HL-60 (cell line): ENCODE measurements around the gene HK1.

ENCODE experiments used
- GABPA ChIP-seq: IDR thresholded peaks from 2 replicates; pipeline ENCODE4 v1.6.1; 2012; ENCODE audit warnings: low read depth
- POLR2AphosphoS5 ChIP-seq: IDR thresholded peaks from 2 replicates; pipeline ENCODE4 v1.6.1; 2012; ENCODE audit warnings: low read depth
- SPI1 ChIP-seq: IDR thresholded peaks from 2 replicates; pipeline ENCODE4 v1.6.1; 2012; ENCODE audit warnings: low read depth, mild to moderate bottlenecking, borderline replicate concordance
- TF ChIP-seq, protein P1 (sequence below): IDR thresholded peaks from one replicate; pipeline ENCODE4 v1.5.1; 2011; ENCODE audit warnings: low read length, control low read depth, inconsistent platforms; ENCODE audit not compliant: insufficient read depth
- TF ChIP-seq, protein P2 (sequence below): IDR thresholded peaks from 2 replicates; pipeline ENCODE4 v1.6.1; 2012; ENCODE audit warnings: low read depth; ENCODE audit not compliant: insufficient replicate concordance

DNA sequence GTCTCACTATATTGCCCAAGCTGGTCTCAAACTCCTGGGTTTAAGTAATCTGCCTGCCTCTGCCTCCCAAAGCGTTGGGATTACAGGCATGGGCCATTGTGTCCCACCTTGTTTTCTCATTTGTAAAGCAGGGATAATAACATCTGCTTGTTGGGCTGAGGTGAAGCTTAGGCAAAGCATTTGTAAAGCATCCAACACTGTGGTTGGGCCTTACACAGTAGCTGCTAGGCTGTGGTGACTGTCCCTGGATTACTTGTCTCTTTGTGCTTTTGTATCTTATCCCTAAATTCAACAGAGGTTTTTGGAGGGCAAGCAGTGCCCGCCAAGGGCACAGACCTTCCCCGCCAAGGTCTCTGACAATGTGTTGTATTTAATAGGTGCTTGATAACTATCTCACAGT is 43.8 kb upstream of the HK1 start:
- TF ChIP-seq, protein P1, sequence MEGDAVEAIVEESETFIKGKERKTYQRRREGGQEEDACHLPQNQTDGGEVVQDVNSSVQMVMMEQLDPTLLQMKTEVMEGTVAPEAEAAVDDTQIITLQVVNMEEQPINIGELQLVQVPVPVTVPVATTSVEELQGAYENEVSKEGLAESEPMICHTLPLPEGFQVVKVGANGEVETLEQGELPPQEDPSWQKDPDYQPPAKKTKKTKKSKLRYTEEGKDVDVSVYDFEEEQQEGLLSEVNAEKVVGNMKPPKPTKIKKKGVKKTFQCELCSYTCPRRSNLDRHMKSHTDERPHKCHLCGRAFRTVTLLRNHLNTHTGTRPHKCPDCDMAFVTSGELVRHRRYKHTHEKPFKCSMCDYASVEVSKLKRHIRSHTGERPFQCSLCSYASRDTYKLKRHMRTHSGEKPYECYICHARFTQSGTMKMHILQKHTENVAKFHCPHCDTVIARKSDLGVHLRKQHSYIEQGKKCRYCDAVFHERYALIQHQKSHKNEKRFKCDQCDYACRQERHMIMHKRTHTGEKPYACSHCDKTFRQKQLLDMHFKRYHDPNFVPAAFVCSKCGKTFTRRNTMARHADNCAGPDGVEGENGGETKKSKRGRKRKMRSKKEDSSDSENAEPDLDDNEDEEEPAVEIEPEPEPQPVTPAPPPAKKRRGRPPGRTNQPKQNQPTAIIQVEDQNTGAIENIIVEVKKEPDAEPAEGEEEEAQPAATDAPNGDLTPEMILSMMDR: no peak
- no peak for TF ChIP-seq POLR2AphosphoS5
- TF ChIP-seq GABPA: no peak
- TF ChIP-seq, protein P2, sequence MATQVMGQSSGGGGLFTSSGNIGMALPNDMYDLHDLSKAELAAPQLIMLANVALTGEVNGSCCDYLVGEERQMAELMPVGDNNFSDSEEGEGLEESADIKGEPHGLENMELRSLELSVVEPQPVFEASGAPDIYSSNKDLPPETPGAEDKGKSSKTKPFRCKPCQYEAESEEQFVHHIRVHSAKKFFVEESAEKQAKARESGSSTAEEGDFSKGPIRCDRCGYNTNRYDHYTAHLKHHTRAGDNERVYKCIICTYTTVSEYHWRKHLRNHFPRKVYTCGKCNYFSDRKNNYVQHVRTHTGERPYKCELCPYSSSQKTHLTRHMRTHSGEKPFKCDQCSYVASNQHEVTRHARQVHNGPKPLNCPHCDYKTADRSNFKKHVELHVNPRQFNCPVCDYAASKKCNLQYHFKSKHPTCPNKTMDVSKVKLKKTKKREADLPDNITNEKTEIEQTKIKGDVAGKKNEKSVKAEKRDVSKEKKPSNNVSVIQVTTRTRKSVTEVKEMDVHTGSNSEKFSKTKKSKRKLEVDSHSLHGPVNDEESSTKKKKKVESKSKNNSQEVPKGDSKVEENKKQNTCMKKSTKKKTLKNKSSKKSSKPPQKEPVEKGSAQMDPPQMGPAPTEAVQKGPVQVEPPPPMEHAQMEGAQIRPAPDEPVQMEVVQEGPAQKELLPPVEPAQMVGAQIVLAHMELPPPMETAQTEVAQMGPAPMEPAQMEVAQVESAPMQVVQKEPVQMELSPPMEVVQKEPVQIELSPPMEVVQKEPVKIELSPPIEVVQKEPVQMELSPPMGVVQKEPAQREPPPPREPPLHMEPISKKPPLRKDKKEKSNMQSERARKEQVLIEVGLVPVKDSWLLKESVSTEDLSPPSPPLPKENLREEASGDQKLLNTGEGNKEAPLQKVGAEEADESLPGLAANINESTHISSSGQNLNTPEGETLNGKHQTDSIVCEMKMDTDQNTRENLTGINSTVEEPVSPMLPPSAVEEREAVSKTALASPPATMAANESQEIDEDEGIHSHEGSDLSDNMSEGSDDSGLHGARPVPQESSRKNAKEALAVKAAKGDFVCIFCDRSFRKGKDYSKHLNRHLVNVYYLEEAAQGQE: no peak
- no peak for TF ChIP-seq SPI1
